Astrocyte (in vitro differentiated cells and primary cell): ENCODE data around the gene TMEM17. TPM values are rescaled to one million over a fixed set of nuclear protein-coding genes. Genes with fewer than 3 reads are reported as not detected.

Experiments used
- DNase-seq: peaks from one replicate; pipeline ENCODE4 v3.0.0-alpha.2; 2010; ENCODE audit warnings: low read depth
- FAIRE-seq: peaks from 2 replicates; lab custom pipeline; 2011; peaks lifted over from hg19 to GRCh38; lab: Jason Lieb, UNC
- H2AFZ ChIP-seq: 2 replicates; pipeline ENCODE4 v1.6.0; 2012; ENCODE audit warnings: low read depth, low read length, inconsistent platforms
- H3K27ac ChIP-seq: 2 replicates; pipeline ENCODE4 v1.5.1; 2011; ENCODE audit warnings: low read depth, low read length, inconsistent platforms
- H3K27me3 ChIP-seq: 2 replicates; pipeline ENCODE4 v1.6.0; 2011; ENCODE audit warnings: low read length, inconsistent platforms; ENCODE audit not compliant: insufficient read depth
- H3K36me3 ChIP-seq: 2 replicates; pipeline ENCODE4 v1.5.1; 2011; ENCODE audit warnings: low read length, inconsistent platforms; ENCODE audit not compliant: insufficient read depth
- H3K4me1 ChIP-seq: 2 replicates; pipeline ENCODE4 v1.5.1; 2011; ENCODE audit warnings: low read length, inconsistent platforms; ENCODE audit not compliant: insufficient read depth
- H3K4me2 ChIP-seq: 2 replicates; pipeline ENCODE4 v1.6.0; 2012; ENCODE audit warnings: low read length, inconsistent platforms
- H3K4me3 ChIP-seq: 2 replicates; pipeline ENCODE4 v1.5.1; 2011; ENCODE audit warnings: low read depth, mild to moderate bottlenecking, low read length, inconsistent platforms; ENCODE audit not compliant: insufficient read depth
- H3K79me2 ChIP-seq: 2 replicates; pipeline ENCODE4 v1.6.0; 2012; ENCODE audit warnings: mild to moderate bottlenecking, low read length, inconsistent platforms; ENCODE audit not compliant: insufficient read depth
- H3K9ac ChIP-seq: 2 replicates; pipeline ENCODE4 v1.6.0; 2012; ENCODE audit warnings: mild to moderate bottlenecking, low read length, inconsistent platforms
- H3K9me3 ChIP-seq: 2 replicates; pipeline ENCODE4 v1.5.1; 2012; ENCODE audit warnings: low read depth, mild to moderate bottlenecking, low read length, inconsistent platforms; ENCODE audit not compliant: insufficient read depth
- H4K20me1 ChIP-seq: 2 replicates; pipeline ENCODE4 v1.6.0; 2012; ENCODE audit warnings: low read length, inconsistent platforms; ENCODE audit not compliant: insufficient read depth
- H3K27ac Mint-ChIP-seq: one replicate; pipeline ENCODE4 v1.8.0; 2021; ENCODE audit warnings: mild to moderate bottlenecking, mixed read lengths; ENCODE audit not compliant: unreplicated experiment
- H3K27me3 Mint-ChIP-seq: one replicate; pipeline ENCODE4 v1.8.0; 2021; ENCODE audit warnings: low read depth, mixed read lengths; ENCODE audit not compliant: unreplicated experiment
- H3K36me3 Mint-ChIP-seq: one replicate; pipeline ENCODE4 v1.8.0; 2021; ENCODE audit warnings: low read depth, mixed read lengths; ENCODE audit not compliant: unreplicated experiment
- H3K4me1 Mint-ChIP-seq: one replicate; pipeline ENCODE4 v1.8.0; 2021; ENCODE audit warnings: low read depth, mixed read lengths; ENCODE audit not compliant: unreplicated experiment
- H3K4me3 Mint-ChIP-seq: one replicate; pipeline ENCODE4 v1.8.0; 2021; ENCODE audit warnings: mild to moderate bottlenecking, moderate library complexity, mixed read lengths; ENCODE audit not compliant: unreplicated experiment
- H3K9me3 Mint-ChIP-seq: one replicate; pipeline ENCODE4 v1.8.0; 2021; ENCODE audit warnings: mild to moderate bottlenecking, mixed read lengths; ENCODE audit not compliant: unreplicated experiment
- CTCF ChIP-seq: IDR thresholded peaks from 2 replicates; pipeline ENCODE4 v1.5.1; 2011; ENCODE audit warnings: low read depth, mild to moderate bottlenecking, inconsistent platforms, low read length, moderate library complexity; ENCODE audit not compliant: insufficient read depth
- EZH2 ChIP-seq: IDR thresholded peaks from 2 replicates; pipeline ENCODE4 v1.6.1; 2012; ENCODE audit warnings: mild to moderate bottlenecking, low read length, inconsistent platforms; ENCODE audit not compliant: insufficient read depth
- total RNA-seq: library from RNA; stranded (reverse); gene quantifications from 2 replicates; pipeline ENCODE4 v1.2.1, GENCODE V29; 2021

TMEM17 gene
- total RNA-seq, 1 donor from 2014 or later, result 2.7 TPM

DNA sequence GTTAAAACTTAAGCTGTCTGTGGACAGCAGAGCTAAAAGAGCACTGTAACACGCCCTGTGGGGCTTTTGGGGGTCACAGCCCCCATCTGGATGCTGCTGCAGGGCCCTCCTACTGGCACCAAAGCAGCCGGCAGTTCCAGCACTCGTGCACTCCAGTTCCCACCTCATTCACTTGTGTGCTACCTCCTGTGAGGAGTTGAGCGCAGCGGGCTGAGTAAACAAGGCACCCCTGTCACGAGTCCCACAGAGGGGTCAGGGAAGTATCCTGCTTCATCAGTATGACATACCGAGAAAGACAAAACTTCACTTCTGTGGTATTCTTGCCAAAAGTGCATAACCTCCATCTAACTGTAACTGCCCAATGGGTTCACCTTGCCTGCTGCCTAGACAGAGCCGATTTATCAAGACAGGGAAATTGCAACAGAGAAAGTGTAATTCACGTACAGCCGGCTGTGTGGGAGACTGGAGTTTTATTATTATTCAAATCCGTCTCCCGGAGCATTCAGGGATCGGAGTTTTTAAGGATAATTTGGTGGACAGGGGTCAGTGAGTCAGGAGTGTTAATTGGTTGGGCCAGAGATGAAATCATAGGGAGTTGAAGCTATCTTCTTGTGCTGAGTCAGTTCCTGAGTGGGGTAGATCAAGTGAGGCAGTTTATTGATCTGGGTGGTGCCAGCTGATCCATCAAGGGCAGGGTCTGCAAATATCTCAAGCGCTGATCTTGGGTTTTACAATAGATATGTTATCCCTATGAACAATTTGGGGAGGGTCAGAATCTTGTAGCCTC lies 41.6 kb downstream of the TMEM17 start:
- no peak overlapping the region for H2AFZ ChIP-seq
- H3K36me3 ChIP-seq, result no peaks in the 10 kb centered on the region
- Mint-ChIP-seq H3K27ac (no peak overlapping the region), H3K36me3 (no peaks in the 10 kb centered on the region), H3K4me1 (peaks cover 7% of the 10 kb centered on the region), H3K4me3 (no peak overlapping the region), H3K27me3 (peaks cover 3% of the 10 kb centered on the region), H3K9me3 (no peaks in the 10 kb centered on the region)
- H3K9me3 ChIP-seq, result no peaks in the 10 kb centered on the region
- no peak for FAIRE-seq
- no peak for TF ChIP-seq EZH2
- no peak for TF ChIP-seq CTCF
- H3K9ac ChIP-seq, result no peak overlapping the region
- H3K4me2 ChIP-seq, result no peak overlapping the region
- no peaks in the 10 kb centered on the region for H3K4me1 ChIP-seq
- H3K27ac ChIP-seq, result no peak overlapping the region
- peak; percentile 31 for DNase-seq
- no peaks in the 10 kb centered on the region for H3K27me3 ChIP-seq
- no peaks in the 10 kb centered on the region for H3K79me2 ChIP-seq
- H4K20me1 ChIP-seq, result no peaks in the 10 kb centered on the region
- H3K4me3 ChIP-seq, result no peak overlapping the region

- Mint-ChIP-seq H3K27me3 (peaks cover 3% of the 10 kb centered on the region), H3K4me1 (peaks cover 7% of the 10 kb centered on the region), H3K4me3 (no peak overlapping the region), H3K27ac (no peak overlapping the region), H3K36me3 (no peaks in the 10 kb centered on the region), H3K9me3 (no peaks in the 10 kb centered on the region)
- no peaks in the 10 kb centered on the region for H3K27me3 ChIP-seq
- no peak overlapping the region for H3K9ac ChIP-seq
- TF ChIP-seq CTCF (no peak), EZH2 (no peak)
- peaks cover 6% of the 10 kb centered on the region for H3K4me1 ChIP-seq
- H3K4me3 ChIP-seq, result no peak overlapping the region
- H3K9me3 ChIP-seq, result no peaks in the 10 kb centered on the region
- DNase-seq (no peak), FAIRE-seq (no peak)
- no peak overlapping the region for H3K4me2 ChIP-seq
- no peak overlapping the region for H3K27ac ChIP-seq
- no peaks in the 10 kb centered on the region for H4K20me1 ChIP-seq
- no peaks in the 10 kb centered on the region for H3K36me3 ChIP-seq
- H2AFZ ChIP-seq, result no peak overlapping the region
- H3K79me2 ChIP-seq, result no peaks in the 10 kb centered on the region
These were observed 43.8 kb downstream of the TMEM17 start for GRCh38 chr2:62462211-62462610.

DNA sequence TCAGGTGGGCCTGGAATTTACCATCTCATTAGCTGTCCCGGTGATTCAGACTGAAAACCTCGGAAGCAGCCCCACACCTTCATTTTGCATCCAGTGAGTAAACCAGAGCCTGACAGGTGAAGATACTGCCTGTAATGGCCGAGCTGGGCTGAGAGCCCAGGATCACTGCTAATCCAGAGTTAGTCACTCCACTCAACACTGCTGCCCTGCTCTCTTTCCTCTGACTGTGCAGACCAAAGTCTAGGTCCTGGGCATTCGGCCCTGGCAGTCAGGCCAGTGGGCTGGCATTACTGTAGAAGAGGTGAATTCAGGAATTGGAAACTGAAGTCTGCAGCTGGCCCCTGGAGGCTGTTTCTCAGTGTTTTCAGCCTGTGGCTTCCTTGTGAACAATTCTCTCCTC lies 44.3 kb downstream of the TMEM17 start:
- FAIRE-seq, result no peak
- DNase-seq, result peak; percentile 74
- Mint-ChIP-seq H3K36me3 (no peaks in the 10 kb centered on the region), H3K9me3 (no peaks in the 10 kb centered on the region), H3K27me3 (peaks cover 3% of the 10 kb centered on the region), H3K27ac (no peak overlapping the region), H3K4me3 (no peak overlapping the region), H3K4me1 (peaks cover 7% of the 10 kb centered on the region)
- Histone ChIP-seq H3K36me3 (no peaks in the 10 kb centered on the region), H2AFZ (no peak overlapping the region), H3K79me2 (no peaks in the 10 kb centered on the region), H4K20me1 (no peaks in the 10 kb centered on the region), H3K4me1 (peaks cover 9% of the 10 kb centered on the region), H3K9ac (no peak overlapping the region), H3K27me3 (no peaks in the 10 kb centered on the region), H3K9me3 (no peaks in the 10 kb centered on the region), H3K4me3 (no peak overlapping the region), H3K4me2 (no peak overlapping the region), H3K27ac (no peak overlapping the region)
- TF ChIP-seq EZH2, result no peak
- TF ChIP-seq CTCF, result no peak
